Neural cell (in vitro differentiated cells): Measurements from ENCODE around the gene INHA. TPM values are rescaled to one million over a fixed set of nuclear protein-coding genes. Genes with fewer than 3 reads are reported as not detected.

Source experiments
- H2AFZ ChIP-seq: fragments of 200-600, 300-800 bp; sonication (generic), shearing (Covaris generic); 2 replicates; pipeline ENCODE4 v1.6.0; 2014; ENCODE audit warnings: low read depth, mild to moderate bottlenecking, antibody characterized with exemption, low read length, moderate library complexity
- H3F3A ChIP-seq: fragments of 200-600 bp; shearing (Covaris generic); 2 replicates; pipeline ENCODE4 v1.6.1; 2016; ENCODE audit warnings: mild to moderate bottlenecking, moderate library complexity, mixed read lengths, antibody characterized with exemption, low read length; ENCODE audit not compliant: insufficient read depth, poor library complexity, severe bottlenecking
- H3K27ac ChIP-seq: fragments of 200-600, 300-800 bp; sonication (generic), shearing (Covaris generic); 2 replicates; pipeline ENCODE4 v1.5.1; 2014; ENCODE audit warnings: mild to moderate bottlenecking, low read length, moderate library complexity
- H3K27me3 ChIP-seq: fragments of 300-800, 200-600 bp; sonication (generic), shearing (Covaris generic); 2 replicates; pipeline ENCODE4 v1.6.0; 2014; ENCODE audit warnings: mild to moderate bottlenecking, low read depth, low read length, moderate library complexity; ENCODE audit not compliant: insufficient read depth
- H3K36me3 ChIP-seq: fragments of 300-800, 200-600 bp; sonication (generic), shearing (Covaris generic); 2 replicates; pipeline ENCODE4 v1.5.1; 2014; ENCODE audit warnings: mild to moderate bottlenecking, antibody characterized with exemption, low read length, moderate library complexity; ENCODE audit not compliant: insufficient read depth
- H3K4me2 ChIP-seq: fragments of 300-800, 200-600 bp; sonication (generic), shearing (Covaris generic); 2 replicates; pipeline ENCODE4 v1.6.0; 2014; ENCODE audit warnings: mild to moderate bottlenecking, low read length
- H3K4me3 ChIP-seq: fragments of 300-800, 200-600 bp; sonication (generic), shearing (Covaris generic); 2 replicates; pipeline ENCODE4 v1.5.1; 2014; ENCODE audit warnings: mild to moderate bottlenecking, low read length, moderate library complexity
- H3K79me2 ChIP-seq: fragments of 200-600 bp; shearing (Covaris generic); replicated peaks from 2 replicates; pipeline ENCODE4 v1.6.0; 2014; ENCODE audit warnings: mild to moderate bottlenecking, low read length, moderate library complexity; ENCODE audit not compliant: insufficient read depth
- H3K9ac ChIP-seq: fragments of 300-800, 200-600 bp; sonication (generic), shearing (Covaris generic); 2 replicates; pipeline ENCODE4 v1.6.1; 2016; ENCODE audit warnings: mild to moderate bottlenecking, low read length, mixed read lengths
- H3K9me2 ChIP-seq: fragments of 200-600 bp; shearing (Covaris generic); 2 replicates; pipeline ENCODE4 v1.6.1; 2016; ENCODE audit warnings: mild to moderate bottlenecking, low read length, mixed read lengths; ENCODE audit not compliant: insufficient read depth
- H3K9me3 ChIP-seq: fragments of 200-600, 300-800 bp; sonication (generic), shearing (Covaris generic); 2 replicates; pipeline ENCODE4 v1.6.1; 2016; ENCODE audit warnings: mild to moderate bottlenecking, mixed run types, low read length, moderate library complexity, mixed read lengths
- H4K20me1 ChIP-seq: fragments of 200-600 bp; shearing (Covaris generic); 2 replicates; pipeline ENCODE4 v1.6.1; 2016; ENCODE audit warnings: mild to moderate bottlenecking, mixed run types; ENCODE audit not compliant: insufficient read depth
- EP300 ChIP-seq: fragments of 450-650 bp; conservative IDR thresholded peaks from 2 replicates; pipeline ENCODE4 v1.6.1; 2014; ENCODE audit warnings: antibody characterized with exemption, mild to moderate bottlenecking, moderate library complexity; ENCODE audit not compliant: poor library complexity, severe bottlenecking
- EZH2 ChIP-seq: fragments of 200-600, 300-800 bp; shearing (Covaris generic), sonication (generic); IDR thresholded peaks from 2 replicates; pipeline ENCODE4 v1.6.1; 2014; ENCODE audit warnings: antibody characterized with exemption, low read length, borderline replicate concordance, mild to moderate bottlenecking; ENCODE audit not compliant: insufficient read depth, poor library complexity, severe bottlenecking
- MXI1 ChIP-seq: fragments of 450-650 bp; conservative IDR thresholded peaks from 2 replicates; pipeline ENCODE4 v1.6.1; 2014; ENCODE audit warnings: antibody characterized with exemption, mild to moderate bottlenecking; ENCODE audit not compliant: poor library complexity, severe bottlenecking
- POLR2AphosphoS5 ChIP-seq: IDR thresholded peaks from 2 replicates; pipeline ENCODE4 v1.6.1; 2012
- RAD21 ChIP-seq: fragments of 450-650 bp; conservative IDR thresholded peaks from 2 replicates; pipeline ENCODE4 v1.6.1; 2014; ENCODE audit warnings: antibody characterized with exemption, mild to moderate bottlenecking, moderate library complexity
- SMC3 ChIP-seq: fragments of 450-650 bp; conservative IDR thresholded peaks from 2 replicates; pipeline ENCODE4 v1.6.1; 2014; ENCODE audit warnings: antibody characterized with exemption, mild to moderate bottlenecking, moderate library complexity; ENCODE audit not compliant: poor library complexity
- TAF1 ChIP-seq: IDR thresholded peaks from 2 replicates; pipeline ENCODE4 v1.6.1; 2012; ENCODE audit warnings: low read depth
- polyA plus RNA-seq: library from polyadenylated mRNA; depleted of rRNA; stranded (reverse); fragments of >200 nt; gene quantifications from 2 replicates; pipeline ENCODE4 v1.2.3, GENCODE V29; 2014
- TF ChIP-seq, protein P1 (sequence below): fragments of 450-650 bp; IDR thresholded peaks from 2 replicates; pipeline ENCODE4 v1.5.1; 2014; ENCODE audit warnings: antibody characterized with exemption, mild to moderate bottlenecking, moderate library complexity; ENCODE audit not compliant: poor library complexity, severe bottlenecking
- TF ChIP-seq, protein P2 (sequence below): IDR thresholded peaks from 2 replicates; pipeline ENCODE4 v1.6.1; 2012; ENCODE audit warnings: borderline replicate concordance

INHA gene
- polyA plus RNA-seq, 1 donor from 2014 or later = 2.7 TPM

- no peak overlapping the region for H3K4me2 ChIP-seq
- H3F3A ChIP-seq = no peaks in the 10 kb centered on the region
- no peak overlapping the region for H3K9ac ChIP-seq
- no peaks in the 10 kb centered on the region for H3K9me2 ChIP-seq
- no peaks in the 10 kb centered on the region for H4K20me1 ChIP-seq
- no peaks in the 10 kb centered on the region for H3K9me3 ChIP-seq
- no peak overlapping the region for H3K4me3 ChIP-seq
- TF ChIP-seq POLR2AphosphoS5 (no peak), MXI1 (no peak), EZH2 (no peak), TAF1 (no peak), SMC3 (no peak), RAD21 (no peak), EP300 (no peak)
- TF ChIP-seq, protein P1, sequence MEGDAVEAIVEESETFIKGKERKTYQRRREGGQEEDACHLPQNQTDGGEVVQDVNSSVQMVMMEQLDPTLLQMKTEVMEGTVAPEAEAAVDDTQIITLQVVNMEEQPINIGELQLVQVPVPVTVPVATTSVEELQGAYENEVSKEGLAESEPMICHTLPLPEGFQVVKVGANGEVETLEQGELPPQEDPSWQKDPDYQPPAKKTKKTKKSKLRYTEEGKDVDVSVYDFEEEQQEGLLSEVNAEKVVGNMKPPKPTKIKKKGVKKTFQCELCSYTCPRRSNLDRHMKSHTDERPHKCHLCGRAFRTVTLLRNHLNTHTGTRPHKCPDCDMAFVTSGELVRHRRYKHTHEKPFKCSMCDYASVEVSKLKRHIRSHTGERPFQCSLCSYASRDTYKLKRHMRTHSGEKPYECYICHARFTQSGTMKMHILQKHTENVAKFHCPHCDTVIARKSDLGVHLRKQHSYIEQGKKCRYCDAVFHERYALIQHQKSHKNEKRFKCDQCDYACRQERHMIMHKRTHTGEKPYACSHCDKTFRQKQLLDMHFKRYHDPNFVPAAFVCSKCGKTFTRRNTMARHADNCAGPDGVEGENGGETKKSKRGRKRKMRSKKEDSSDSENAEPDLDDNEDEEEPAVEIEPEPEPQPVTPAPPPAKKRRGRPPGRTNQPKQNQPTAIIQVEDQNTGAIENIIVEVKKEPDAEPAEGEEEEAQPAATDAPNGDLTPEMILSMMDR = no peak
- TF ChIP-seq, protein P2, sequence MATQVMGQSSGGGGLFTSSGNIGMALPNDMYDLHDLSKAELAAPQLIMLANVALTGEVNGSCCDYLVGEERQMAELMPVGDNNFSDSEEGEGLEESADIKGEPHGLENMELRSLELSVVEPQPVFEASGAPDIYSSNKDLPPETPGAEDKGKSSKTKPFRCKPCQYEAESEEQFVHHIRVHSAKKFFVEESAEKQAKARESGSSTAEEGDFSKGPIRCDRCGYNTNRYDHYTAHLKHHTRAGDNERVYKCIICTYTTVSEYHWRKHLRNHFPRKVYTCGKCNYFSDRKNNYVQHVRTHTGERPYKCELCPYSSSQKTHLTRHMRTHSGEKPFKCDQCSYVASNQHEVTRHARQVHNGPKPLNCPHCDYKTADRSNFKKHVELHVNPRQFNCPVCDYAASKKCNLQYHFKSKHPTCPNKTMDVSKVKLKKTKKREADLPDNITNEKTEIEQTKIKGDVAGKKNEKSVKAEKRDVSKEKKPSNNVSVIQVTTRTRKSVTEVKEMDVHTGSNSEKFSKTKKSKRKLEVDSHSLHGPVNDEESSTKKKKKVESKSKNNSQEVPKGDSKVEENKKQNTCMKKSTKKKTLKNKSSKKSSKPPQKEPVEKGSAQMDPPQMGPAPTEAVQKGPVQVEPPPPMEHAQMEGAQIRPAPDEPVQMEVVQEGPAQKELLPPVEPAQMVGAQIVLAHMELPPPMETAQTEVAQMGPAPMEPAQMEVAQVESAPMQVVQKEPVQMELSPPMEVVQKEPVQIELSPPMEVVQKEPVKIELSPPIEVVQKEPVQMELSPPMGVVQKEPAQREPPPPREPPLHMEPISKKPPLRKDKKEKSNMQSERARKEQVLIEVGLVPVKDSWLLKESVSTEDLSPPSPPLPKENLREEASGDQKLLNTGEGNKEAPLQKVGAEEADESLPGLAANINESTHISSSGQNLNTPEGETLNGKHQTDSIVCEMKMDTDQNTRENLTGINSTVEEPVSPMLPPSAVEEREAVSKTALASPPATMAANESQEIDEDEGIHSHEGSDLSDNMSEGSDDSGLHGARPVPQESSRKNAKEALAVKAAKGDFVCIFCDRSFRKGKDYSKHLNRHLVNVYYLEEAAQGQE = no peak
- no peaks in the 10 kb centered on the region for H3K27me3 ChIP-seq
- no peaks in the 10 kb centered on the region for H3K36me3 ChIP-seq
- H2AFZ ChIP-seq = no peak overlapping the region
- no peak overlapping the region for H3K27ac ChIP-seq
- no peaks in the 10 kb centered on the region for H3K79me2 ChIP-seq
These were observed 46.6 kb downstream of the INHA start for GRCh38 chr2:219618733-219619122.

GRCh38 chr2:219619235-219619634 lies 47.1 kb downstream of the INHA start:
- H3F3A ChIP-seq = no peaks in the 10 kb centered on the region
- no peak overlapping the region for H3K27ac ChIP-seq
- H3K9ac ChIP-seq = no peak overlapping the region
- H3K4me3 ChIP-seq = no peak overlapping the region
- H3K36me3 ChIP-seq = no peaks in the 10 kb centered on the region
- peak; percentile 66 for TF ChIP-seq RAD21
- TF ChIP-seq POLR2AphosphoS5 = no peak
- TF ChIP-seq, protein P1 = peak; percentile 58
- TF ChIP-seq SMC3 = peak; percentile 60
- H3K27me3 ChIP-seq = no peaks in the 10 kb centered on the region
- no peaks in the 10 kb centered on the region for H3K9me3 ChIP-seq
- no peak overlapping the region for H3K4me2 ChIP-seq
- H3K9me2 ChIP-seq = no peaks in the 10 kb centered on the region
- no peak overlapping the region for H2AFZ ChIP-seq
- H4K20me1 ChIP-seq = no peaks in the 10 kb centered on the region
- no peaks in the 10 kb centered on the region for H3K79me2 ChIP-seq
